Stimulated activated CD4-positive, alpha-beta T cell treated with anti-CD3 and anti-CD28 coated beads, Interleukin-12 subunit alpha, Interleukin-12 subunit beta, amount 100 ng/mL, for 48 hours (primary cell): ENCODE measurements around the gene ST7.
"Not testable (repeated sequence)": the region's sequence is repeated elsewhere in the genome, so short reads cannot be mapped to it uniquely, and the experiment has no call there.

ENCODE experiments used
- DNase-seq, 3 donors: peaks; one replicate each; pipeline ENCODE4 v3.0.0-alpha.2; 2020; ENCODE audit warnings: low read depth in 2 of 3, low spot score in 1 of 3

The ST7 gene

GRCh38 chr7:117025891-117026290 lies 72.6 kb downstream of the ST7 start:
- no peak for DNase-seq

GRCh38 chr7:117030346-117030745 lies 77.0 kb downstream of the ST7 start:
- DNase-seq = not testable (repeated sequence)

GRCh38 chr7:117030793-117031192 lies 77.5 kb downstream of the ST7 start:
- not testable (repeated sequence) for DNase-seq

GRCh38 chr7:117032810-117033209 lies 79.5 kb downstream of the ST7 start:
- no peak for DNase-seq

- DNase-seq = no peak
These were observed 81.7 kb downstream of the ST7 start for GRCh38 chr7:117034851-117035464.

- no peak for DNase-seq
These were observed 82.2 kb downstream of the ST7 start for GRCh38 chr7:117035465-117035862.

- DNase-seq = no peak
These were observed 82.9 kb downstream of the ST7 start for GRCh38 chr7:117036053-117036669.

- no peak for DNase-seq
These were observed 83.5 kb downstream of the ST7 start for GRCh38 chr7:117036836-117037235.

GRCh38 chr7:117038408-117038807 lies 85.1 kb downstream of the ST7 start:
- no peak for DNase-seq

GRCh38 chr7:117041007-117041406 lies 87.7 kb downstream of the ST7 start:
- no peak for DNase-seq

GRCh38 chr7:117041822-117042221 lies 88.5 kb downstream of the ST7 start:
- no peak for DNase-seq

GRCh38 chr7:117043108-117043825 lies 90.0 kb downstream of the ST7 start:
- no peak for DNase-seq

- no peak for DNase-seq
These were observed 91.4 kb downstream of the ST7 start for GRCh38 chr7:117044664-117045063.

- no peak for DNase-seq
These were observed 92.8 kb downstream of the ST7 start for GRCh38 chr7:117045927-117046710.

- no peak for DNase-seq
These were observed 94.2 kb downstream of the ST7 start for GRCh38 chr7:117047496-117047895.

GRCh38 chr7:117048114-117048866 lies 95.0 kb downstream of the ST7 start:
- DNase-seq = no peak

- DNase-seq = no peak
These were observed 95.6 kb downstream of the ST7 start for GRCh38 chr7:117048882-117049281.

GRCh38 chr7:117051808-117052207 lies 98.5 kb downstream of the ST7 start:
- no peak for DNase-seq

GRCh38 chr7:117053432-117053831 lies 100.1 kb downstream of the ST7 start:
- no peak for DNase-seq

- DNase-seq = no peak
These were observed 108.5 kb downstream of the ST7 start for GRCh38 chr7:117061751-117062150.

- no peak for DNase-seq
These were observed 109.0 kb downstream of the ST7 start for GRCh38 chr7:117062300-117062699.
